NOMO-1 treated with DMSO at 0.1 percent for 48 hours (cell line): ENCODE measurements around the gene RCC1.
"Not testable (repeated sequence)": the region's sequence is repeated elsewhere in the genome, so short reads cannot be mapped to it uniquely, and the experiment has no call there.

Experiments used
- DNase-seq: peaks from one replicate; lab custom pipeline; 2025; ENCODE audit not compliant: unreplicated experiment; lab: John Stamatoyannopoulos, UW

Gene RCC1

GRCh38 chr1:28510970-28511440 is 5.2 kb downstream of the RCC1 start:
- no peak for DNase-seq

GRCh38 chr1:28512058-28512611 is 6.3 kb downstream of the RCC1 start:
- DNase-seq: no peak

- not testable (repeated sequence) for DNase-seq
These were observed 8.6 kb downstream of the RCC1 start for GRCh38 chr1:28514445-28514933.

- no peak for DNase-seq
These were observed 10.7 kb downstream of the RCC1 start for GRCh38 chr1:28516518-28516956.

- DNase-seq: no peak
These were observed 11.8 kb downstream of the RCC1 start for GRCh38 chr1:28517649-28517999.

GRCh38 chr1:28518000-28518744 is 12.3 kb downstream of the RCC1 start:
- peak; percentile 78 for DNase-seq

GRCh38 chr1:28518745-28519341 is 13.0 kb downstream of the RCC1 start:
- peak; percentile 22 for DNase-seq

GRCh38 chr1:28519946-28520725 is 14.3 kb downstream of the RCC1 start:
- DNase-seq: no peak

GRCh38 chr1:28520796-28521195 is 15.0 kb downstream of the RCC1 start:
- DNase-seq: not testable (repeated sequence)

- no peak for DNase-seq
These were observed 15.8 kb downstream of the RCC1 start for GRCh38 chr1:28521502-28522164.

GRCh38 chr1:28522537-28522936 is 16.7 kb downstream of the RCC1 start:
- not testable (repeated sequence) for DNase-seq

- DNase-seq: not testable (repeated sequence)
These were observed 19.3 kb downstream of the RCC1 start for GRCh38 chr1:28525002-28525642.

- no peak for DNase-seq
These were observed 21.0 kb downstream of the RCC1 start for GRCh38 chr1:28526886-28527285.

- no peak for DNase-seq
These were observed 24.6 kb downstream of the RCC1 start for GRCh38 chr1:28530456-28530855.

- no peak for DNase-seq
These were observed 28.8 kb downstream of the RCC1 start for GRCh38 chr1:28534671-28535070.

- no peak for DNase-seq
These were observed 29.3 kb downstream of the RCC1 start for GRCh38 chr1:28535180-28535579.

- no peak for DNase-seq
These were observed 31.8 kb downstream of the RCC1 start for GRCh38 chr1:28537457-28538199.

GRCh38 chr1:28538286-28538685 is 32.4 kb downstream of the RCC1 start:
- DNase-seq: no peak

GRCh38 chr1:28540651-28541050 is 34.8 kb downstream of the RCC1 start:
- no peak for DNase-seq
